Activated B cell treated with CpG ODN at 0.5 μM for 24 hours (primary cell): ENCODE data around the gene ITPRIPL1. TPM values are rescaled to one million over a fixed set of nuclear protein-coding genes. Genes with fewer than 3 reads are reported as not detected.

Experiments used
- ATAC-seq: fragments of 200-7000 bp; cut with Tn5 transposase; one replicate; pipeline ENCODE4 v1.10.0; 2021; ENCODE audit warnings: low read depth, mild to moderate bottlenecking, moderate library complexity
- CTCF ChIA-PET: fragments of 350-600 bp; sonication (Branson Sonifier 250); formaldehyde crosslinking; loops from one replicate; lab custom pipeline; 2021; ENCODE audit warnings: antibody characterized with exemption; lab: Charles Lee
- POLR2A ChIA-PET: fragments of 350-600 bp; sonication (Branson Sonifier 250); formaldehyde crosslinking; loops from one replicate; lab custom pipeline; 2021; ENCODE audit warnings: antibody characterized with exemption; lab: Charles Lee
- DNase-seq: peaks from one replicate; pipeline ENCODE4 v3.0.0; 2022
- H3K27ac Mint-ChIP-seq: one replicate; pipeline ENCODE4 v1.8.0; 2020; ENCODE audit warnings: mixed read lengths
- H3K27me3 Mint-ChIP-seq: one replicate; pipeline ENCODE4 v1.8.0; 2021; ENCODE audit warnings: mixed read lengths
- H3K36me3 Mint-ChIP-seq: one replicate; pipeline ENCODE4 v1.8.0; 2021; ENCODE audit warnings: low read depth, mixed read lengths
- H3K4me1 Mint-ChIP-seq: one replicate; pipeline ENCODE4 v1.8.0; 2021; ENCODE audit warnings: mixed read lengths
- H3K4me3 Mint-ChIP-seq: one replicate; pipeline ENCODE4 v1.8.0; 2020; ENCODE audit warnings: mild to moderate bottlenecking, mixed read lengths
- H3K9me3 Mint-ChIP-seq: one replicate; pipeline ENCODE4 v1.8.0; 2020; ENCODE audit warnings: mixed read lengths
- CTCF ChIP-seq: fragments of 200-600 bp; IDR thresholded peaks from one replicate; pipeline ENCODE4 v1.8.0; 2022; ENCODE audit warnings: antibody characterized with exemption, mild to moderate bottlenecking
- intact Hi-C: fragments of 100-400 bp; cut with micrococcal nuclease; formaldehyde crosslinking; loops from one replicate; pipeline ENCODE4 v1.15.1; 2024
- total RNA-seq: library from RNA; stranded (reverse); gene quantifications from 2 replicates; pipeline ENCODE4 v1.2.3, GENCODE V29; 2022

ITPRIPL1 gene
- total RNA-seq, 1 donor from 2014 or later = 4.4 TPM

GRCh38 chr2:96326564-96326963 lies 1.4 kb downstream of the ITPRIPL1 start:
- H3K27ac Mint-ChIP-seq = no peak overlapping the region
- H3K36me3 Mint-ChIP-seq = peaks cover 10% of the 10 kb centered on the region

GRCh38 chr2:96326990-96327820 lies 2.1 kb downstream of the ITPRIPL1 start:
- Mint-ChIP-seq H3K9me3 (no peaks in the 10 kb centered on the region), H3K27ac (no peak overlapping the region), H3K4me3 (no peak overlapping the region), H3K4me1 (peaks cover 31% of the 10 kb centered on the region), H3K36me3 (peaks cover 10% of the 10 kb centered on the region), H3K27me3 (no peaks in the 10 kb centered on the region)
- CTCF ChIA-PET = no interaction called here
- no peak for TF ChIP-seq CTCF
- DNase-seq = no peak
- POLR2A ChIA-PET = interaction anchor here (0.9 to 9.0 kb wide), 2 partner anchors 8 to 200 kb away, joined by 3 to 115 read pairs; partner anchors contain the start of gene NCAPH
- no peak for ATAC-seq
- intact Hi-C loops = no loop called here

More at GRCh38 chr2:96326564-96326963, 1.4 kb downstream of the ITPRIPL1 start:
- H3K27me3 Mint-ChIP-seq = no peaks in the 10 kb centered on the region
- intact Hi-C loops = no loop called here
- H3K4me3 Mint-ChIP-seq = no peak overlapping the region
- no peak for TF ChIP-seq CTCF
- POLR2A ChIA-PET = interaction anchor here (0.9 to 9.0 kb wide), 3 partner anchors 9 to 200 kb away, joined by 3 to 115 read pairs (median 11); partner anchors contain the start of gene NCAPH
- peaks cover 34% of the 10 kb centered on the region for H3K4me1 Mint-ChIP-seq
- no peak for ATAC-seq
- CTCF ChIA-PET = no interaction called here
- DNase-seq = no peak
- H3K9me3 Mint-ChIP-seq = no peaks in the 10 kb centered on the region

GRCh38 chr2:96329456-96329855 lies 4.3 kb downstream of the ITPRIPL1 start:
- H3K27ac Mint-ChIP-seq = no peak overlapping the region
- H3K36me3 Mint-ChIP-seq = peaks cover 10% of the 10 kb centered on the region
- intact Hi-C loops = no loop called here
- TF ChIP-seq CTCF = no peak
- H3K9me3 Mint-ChIP-seq = no peaks in the 10 kb centered on the region
- ATAC-seq (no peak), DNase-seq (no peak)
- ChIA-PET POLR2A (interaction anchor here (1.1 kb wide), 1 partner anchor 8 kb away, joined by 3 read pairs; no protein-coding TSS in a partner anchor), CTCF (no interaction called here)
- no peaks in the 10 kb centered on the region for H3K27me3 Mint-ChIP-seq
- H3K4me3 Mint-ChIP-seq = no peak overlapping the region
- H3K4me1 Mint-ChIP-seq = peaks cover 29% of the 10 kb centered on the region

- CTCF ChIA-PET = no interaction called here
- Mint-ChIP-seq H3K36me3 (peaks cover 10% of the 10 kb centered on the region), H3K27ac (no peak overlapping the region), H3K27me3 (no peaks in the 10 kb centered on the region), H3K4me3 (no peak overlapping the region), H3K4me1 (peaks cover 29% of the 10 kb centered on the region), H3K9me3 (no peaks in the 10 kb centered on the region)
- intact Hi-C loops = no loop called here
- DNase-seq (no peak), ATAC-seq (no peak)
- POLR2A ChIA-PET = interaction anchor here (1.1 kb wide), 1 partner anchor 9 kb away, joined by 3 read pairs; no protein-coding TSS in a partner anchor
- TF ChIP-seq CTCF = no peak
Observed at GRCh38 chr2:96329874-96330273, 4.8 kb downstream of the ITPRIPL1 start.

- Mint-ChIP-seq H3K4me3 (no peak overlapping the region), H3K9me3 (no peaks in the 10 kb centered on the region), H3K27me3 (no peaks in the 10 kb centered on the region), H3K4me1 (peaks cover 30% of the 10 kb centered on the region), H3K27ac (no peak overlapping the region), H3K36me3 (peaks cover 9% of the 10 kb centered on the region)
- POLR2A ChIA-PET = interaction anchor here (1.1 kb wide), 1 partner anchor 9 kb away, joined by 3 read pairs; no protein-coding TSS in a partner anchor
- TF ChIP-seq CTCF = no peak
- DNase-seq (no peak), ATAC-seq (no peak)
- intact Hi-C loops = no loop called here
- CTCF ChIA-PET = no interaction called here
Observed at GRCh38 chr2:96330407-96330806, 5.3 kb downstream of the ITPRIPL1 start.
